HG03175 (cell line): ENCODE data around the gene NTF3.

Source experiments
- ATAC-seq: cut with Tn5 transposase; IDR thresholded peaks from one replicate; pipeline ENCODE4 v1.9.1; 2021; ENCODE audit warnings: mild to moderate bottlenecking, moderate library complexity; ENCODE audit not compliant: unreplicated experiment

The NTF3 gene

GRCh38 chr12:5430641-5431603 is 986 bp upstream of the NTF3 start:
- no peak for ATAC-seq

- no peak for ATAC-seq
These were observed 1.4 kb downstream of the NTF3 start for GRCh38 chr12:5433081-5433844.

DNA sequence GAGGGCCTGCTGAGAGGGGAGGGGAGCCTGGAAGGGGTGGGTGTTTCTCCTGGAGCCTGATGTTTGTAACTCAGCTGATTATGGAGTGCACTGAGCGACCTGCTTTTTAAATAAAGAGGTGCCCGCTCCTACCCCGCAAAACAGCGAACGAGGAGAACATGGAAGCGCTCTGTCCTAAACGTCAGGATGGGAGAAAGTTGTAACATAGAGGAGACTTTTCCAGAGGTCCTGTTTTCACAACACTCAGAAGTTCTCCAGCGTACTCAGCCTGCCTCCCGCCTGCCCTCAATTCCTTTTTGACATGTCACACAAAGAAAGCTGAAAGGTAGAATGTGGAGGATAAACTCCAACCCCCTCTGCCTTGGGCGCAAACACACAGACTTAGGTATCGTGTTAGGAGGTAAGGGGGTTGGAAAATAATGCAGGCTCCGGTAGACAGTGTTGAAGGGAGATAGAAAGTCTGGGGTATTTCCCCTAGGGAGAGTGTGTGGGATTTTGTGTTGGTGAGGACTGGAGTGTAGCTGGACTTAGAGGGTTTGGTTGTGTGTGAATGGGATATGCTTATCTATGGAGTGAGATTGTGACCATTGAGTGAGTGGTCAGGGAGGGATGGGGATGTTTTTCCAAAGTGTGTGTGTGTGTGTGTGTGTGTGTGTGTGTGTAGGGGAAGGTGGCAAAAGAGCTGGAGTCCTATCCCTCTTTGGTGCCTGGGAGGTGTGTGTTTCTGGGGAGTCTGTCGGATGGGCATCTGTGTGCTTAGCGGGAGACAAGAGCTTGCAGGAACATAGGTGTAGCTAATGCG is 2.1 kb downstream of the NTF3 start:
- no peak for ATAC-seq

GRCh38 chr12:5434647-5435560 is 3.0 kb downstream of the NTF3 start:
- ATAC-seq = no peak

- no peak for ATAC-seq
These were observed 5.3 kb downstream of the NTF3 start for GRCh38 chr12:5437182-5437583.

DNA sequence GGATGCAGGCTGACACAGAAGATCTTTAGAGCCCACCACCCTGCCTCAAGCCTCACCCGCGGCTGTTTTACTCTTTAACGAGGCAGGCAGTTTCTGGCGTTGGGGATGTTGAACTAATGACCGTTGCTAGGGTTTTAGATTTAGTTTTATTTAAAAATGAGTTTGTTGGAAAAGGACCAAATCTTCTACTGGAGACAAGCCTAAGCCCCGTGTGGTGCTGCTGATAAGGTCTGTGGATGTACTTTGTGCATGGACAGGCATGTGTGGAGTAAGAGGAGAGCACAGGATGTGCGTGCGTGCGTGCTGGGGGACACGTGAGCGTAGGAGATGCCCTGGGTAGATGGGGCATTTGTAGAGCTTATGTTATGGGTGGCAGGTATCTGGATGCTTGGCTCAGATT is 5.7 kb downstream of the NTF3 start:
- no peak for ATAC-seq

DNA sequence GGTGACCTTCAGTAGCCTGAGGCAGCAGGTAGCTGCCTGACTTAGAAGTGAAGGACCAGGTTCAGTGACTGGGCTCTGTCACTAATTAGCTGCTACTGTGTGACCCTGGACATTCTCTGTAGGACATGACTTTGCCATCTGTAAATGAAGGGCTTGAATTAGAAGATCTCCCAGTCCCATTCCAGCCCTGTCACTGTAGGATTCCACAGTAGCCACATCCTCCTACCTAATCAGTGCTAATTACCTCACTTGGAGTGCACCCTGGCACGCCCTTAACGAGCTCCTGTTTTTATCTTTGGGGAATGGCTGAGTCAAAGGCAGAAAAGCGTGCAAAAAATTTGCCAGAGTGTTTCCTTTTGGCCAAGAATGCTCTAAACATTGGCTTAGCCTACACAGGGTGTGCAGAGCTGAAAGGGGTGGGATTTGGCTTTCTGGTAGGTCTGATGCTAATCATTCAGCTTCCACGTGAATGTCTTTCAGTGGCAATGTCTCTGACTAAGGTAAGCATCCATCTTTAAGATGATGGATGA is 6.8 kb downstream of the NTF3 start:
- ATAC-seq = no peak

GRCh38 chr12:5439371-5439771 is 7.5 kb downstream of the NTF3 start:
- ATAC-seq = no peak

- ATAC-seq = no peak
These were observed 7.9 kb downstream of the NTF3 start for GRCh38 chr12:5439788-5440300.

GRCh38 chr12:5440978-5441377 is 9.1 kb downstream of the NTF3 start:
- no peak for ATAC-seq

DNA sequence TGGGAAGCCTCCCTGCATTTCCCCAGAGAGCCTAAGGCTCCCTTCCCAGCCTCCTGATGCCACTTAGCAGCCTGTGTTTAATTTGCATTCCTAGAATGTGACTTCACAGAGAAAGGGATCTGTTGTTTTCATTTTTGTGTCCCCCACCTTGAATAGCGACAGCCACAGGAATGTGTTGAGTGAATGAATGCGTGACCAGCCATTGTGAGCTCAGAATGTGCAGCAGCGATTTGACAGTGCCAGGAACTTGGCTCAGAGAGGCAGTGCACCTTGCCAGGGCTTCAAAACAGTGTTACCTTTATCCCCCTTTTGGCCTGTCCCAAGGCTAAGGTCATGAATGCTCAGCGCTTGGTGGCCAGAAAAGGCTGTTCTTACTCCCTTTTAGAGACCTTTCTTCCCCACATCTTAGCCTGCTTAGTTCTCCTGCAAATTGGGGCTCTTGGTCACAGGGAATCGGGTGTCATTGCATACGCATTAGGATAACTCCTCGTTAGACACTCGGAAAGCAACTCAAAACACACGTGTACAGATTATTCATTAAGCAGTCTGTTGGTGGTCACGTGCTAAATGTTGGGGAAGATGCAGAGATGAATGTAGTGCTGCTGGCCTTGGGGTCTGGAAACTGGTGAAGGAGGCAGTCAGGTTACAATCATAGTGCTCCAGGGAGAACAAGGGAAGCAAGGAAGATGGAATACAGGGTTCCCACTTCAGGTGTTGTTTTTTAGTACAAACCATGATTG is 9.8 kb downstream of the NTF3 start:
- no peak for ATAC-seq

GRCh38 chr12:5442251-5443006 is 10.5 kb downstream of the NTF3 start:
- ATAC-seq = no peak

DNA sequence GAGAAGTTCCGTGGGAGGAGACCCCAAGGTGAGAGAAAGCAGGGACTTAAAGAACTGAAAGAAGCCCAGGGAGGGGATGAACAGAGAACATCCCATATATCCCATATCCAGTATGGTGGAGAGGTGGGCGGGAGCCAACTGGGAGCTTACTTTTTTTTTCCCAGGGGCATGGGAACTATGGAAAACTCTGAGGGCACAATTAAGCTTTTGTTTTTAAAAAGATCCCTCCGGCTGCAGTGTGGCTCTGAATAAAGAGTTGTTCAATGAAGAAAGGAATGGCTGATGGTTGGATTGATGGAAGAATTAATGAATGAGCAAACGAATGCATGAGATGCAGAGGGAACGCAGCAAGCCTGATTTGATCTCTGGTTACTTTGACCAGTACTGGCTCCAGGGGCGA is 12.6 kb downstream of the NTF3 start:
- ATAC-seq = no peak

- ATAC-seq = no peak
These were observed 15.4 kb downstream of the NTF3 start for GRCh38 chr12:5447320-5447719.

GRCh38 chr12:5451251-5451650 is 19.3 kb downstream of the NTF3 start:
- no peak for ATAC-seq

- no peak for ATAC-seq
These were observed 20.7 kb downstream of the NTF3 start for GRCh38 chr12:5452569-5452968.

GRCh38 chr12:5453466-5453865 is 21.6 kb downstream of the NTF3 start:
- ATAC-seq = no peak

GRCh38 chr12:5455045-5455444 is 23.1 kb downstream of the NTF3 start:
- no peak for ATAC-seq
